Body of pancreas (tissue), 4 donors: ENCODE data around the gene DIAPH1.

Experiments used
- CTCF ChIP-seq, 7 experiments: fragments of 450-650 bp in 4 of 7; fragments of 200-600 bp in 3 of 7; sonication (generic) in 3 of 7; IDR thresholded peaks; one replicate each; pipeline ENCODE4 v1.5.1; 2016 to 2019; ENCODE audit warnings: antibody characterized with exemption in 7 of 7
- POLR2A ChIP-seq, 3 donors: fragments of 450-650 bp; IDR thresholded peaks; one replicate each; pipeline ENCODE4 v1.6.1; 2016; ENCODE audit warnings: antibody characterized with exemption in 3 of 3, mild to moderate bottlenecking in 2 of 3

GRCh38 chr5:141570655-141571054 is 48.1 kb downstream of the DIAPH1 start:
- TF ChIP-seq CTCF (IDR thresholded peaks at IDR 0.05): no peak
- no peak for TF ChIP-seq POLR2A (IDR thresholded peaks at IDR 0.05)
